TTC549 (cell line): ENCODE measurements around the gene ASAH2.
"Not testable (repeated sequence)": the region's sequence is repeated elsewhere in the genome, so short reads cannot be mapped to it uniquely, and the experiment has no call there.

Experiments
- FAIRE-seq: peaks from 2 replicates; lab custom pipeline; 2012; peaks lifted over from hg19 to GRCh38; lab: Jason Lieb, UNC

ASAH2 gene

DNA sequence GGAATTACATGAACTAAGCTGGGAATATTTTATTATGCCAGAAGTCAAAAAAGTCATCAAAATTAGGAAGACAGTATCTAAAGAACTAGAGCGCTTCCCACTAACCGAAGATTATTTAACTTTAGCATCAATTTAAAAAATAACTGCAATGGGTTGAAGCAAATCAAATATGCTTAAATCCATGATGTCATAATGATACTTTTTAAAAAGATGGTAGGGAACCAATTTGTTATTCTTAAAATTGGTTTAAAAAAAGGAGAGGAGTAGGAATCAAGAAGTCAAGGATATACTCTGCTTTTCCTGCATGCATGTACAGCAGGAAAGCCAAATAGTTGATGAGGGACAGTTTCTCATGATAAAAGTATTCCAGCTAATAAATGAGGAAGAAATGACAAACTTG, 3.2 kb upstream of the ASAH2 start:
- no peak for FAIRE-seq

DNA sequence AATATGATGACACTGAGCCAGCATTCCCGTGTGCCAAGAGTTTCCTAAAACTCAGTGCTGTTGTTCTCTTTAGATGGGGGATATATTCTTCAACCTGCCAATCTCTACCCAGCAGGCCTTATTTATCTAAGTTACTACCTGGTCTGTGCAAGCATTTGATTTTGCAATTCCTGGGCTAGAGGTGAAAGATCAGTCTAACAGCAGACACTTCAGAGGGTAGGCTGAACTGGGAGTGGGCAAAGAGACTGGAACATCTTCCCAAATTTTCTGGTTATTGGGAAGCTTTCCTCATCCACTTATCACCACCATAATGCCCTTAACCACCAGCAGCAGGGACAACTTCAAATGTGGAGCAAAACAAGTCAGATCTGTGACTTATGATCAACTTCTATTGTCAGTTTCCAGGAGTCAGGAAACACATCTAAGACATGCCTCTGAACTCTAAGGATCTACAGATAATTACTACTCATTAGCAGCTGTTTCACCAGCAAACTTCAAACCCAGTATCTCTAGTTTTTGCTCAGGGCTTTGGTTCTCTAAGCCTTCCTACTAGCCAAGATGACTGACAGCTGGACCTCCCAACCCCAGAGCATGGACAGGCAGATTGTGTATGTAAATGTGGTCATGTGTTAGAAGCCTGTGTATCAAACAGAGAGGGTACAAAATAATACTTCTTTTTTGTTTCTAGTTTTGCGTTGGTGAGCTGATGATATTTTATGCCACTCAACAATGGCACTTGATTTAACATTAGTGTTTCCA, 1.0 kb downstream of the ASAH2 start:
- no peak for FAIRE-seq

DNA sequence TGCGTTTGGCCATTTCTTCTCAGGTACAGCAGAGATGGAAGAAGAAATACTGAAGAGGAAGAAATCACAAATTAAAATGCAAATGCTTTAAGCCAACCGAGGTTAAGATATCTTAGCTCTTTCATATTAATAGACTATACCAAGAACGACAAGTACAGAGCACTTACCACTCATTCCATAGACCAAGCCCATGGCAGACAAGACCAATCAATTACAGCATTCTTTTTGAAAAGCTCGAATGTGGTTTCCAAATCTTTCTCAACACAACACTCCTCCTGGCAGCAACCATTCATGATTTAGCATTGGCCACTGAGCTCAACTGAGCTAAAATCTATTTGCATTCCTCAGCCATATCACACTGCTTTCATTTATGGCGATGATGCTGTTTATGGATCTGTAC, 2.7 kb downstream of the ASAH2 start:
- no peak for FAIRE-seq

DNA sequence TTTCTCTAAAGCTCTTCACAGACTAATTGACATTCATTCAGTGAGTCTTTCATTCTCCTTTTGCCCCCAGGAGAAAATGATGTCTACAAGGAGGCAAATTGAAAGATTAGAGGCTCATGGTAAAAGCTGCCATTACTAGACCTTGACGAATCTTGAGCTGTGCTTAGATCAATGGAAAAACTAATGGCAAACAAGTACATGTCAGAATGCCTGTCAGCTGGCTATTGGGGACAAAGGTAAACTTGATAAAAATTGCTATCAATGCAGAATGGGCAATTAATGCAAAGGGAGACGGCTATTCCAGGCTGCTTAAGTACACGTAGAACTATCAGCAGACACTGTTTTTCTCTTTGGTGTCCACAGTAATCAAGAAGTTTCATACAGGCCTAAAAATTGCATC, 3.3 kb downstream of the ASAH2 start:
- FAIRE-seq: no peak

DNA sequence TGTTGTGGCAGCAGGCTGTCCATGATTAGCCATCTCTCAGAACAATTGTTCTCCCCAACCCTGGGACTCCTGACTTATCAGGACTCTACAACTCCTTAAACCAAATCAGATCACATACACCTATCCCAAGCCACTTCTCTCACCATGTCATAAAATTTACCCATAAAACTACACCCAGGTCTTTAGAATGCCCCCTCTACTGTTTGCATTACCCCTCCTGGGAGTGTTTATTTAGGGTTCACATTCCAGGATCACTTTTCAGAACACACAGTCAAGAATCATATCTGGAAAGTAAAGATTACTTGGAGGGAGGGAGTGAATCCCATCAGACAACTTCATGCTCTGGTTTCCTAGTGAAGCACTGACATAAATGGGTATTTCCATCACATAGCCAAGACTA, 7.1 kb downstream of the ASAH2 start:
- FAIRE-seq: no peak

DNA sequence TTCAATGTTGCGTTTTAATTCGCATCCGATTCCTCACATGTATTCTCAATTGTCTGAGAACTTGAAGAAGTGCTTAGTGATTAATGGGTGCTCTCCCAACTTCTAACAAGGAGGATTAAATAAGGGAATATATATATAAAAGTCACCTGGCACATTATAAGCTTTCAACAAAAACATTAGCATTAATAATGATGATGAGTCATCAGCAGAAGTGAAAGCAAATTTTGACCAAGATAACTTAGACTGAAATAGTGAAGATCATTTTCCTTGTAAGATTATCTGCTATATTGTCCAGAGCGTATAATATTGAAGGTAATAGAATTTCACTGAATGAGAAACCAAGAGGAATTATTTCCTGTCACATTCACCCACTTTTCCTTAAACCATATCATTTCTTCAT, 8.5 kb downstream of the ASAH2 start:
- no peak for FAIRE-seq

DNA sequence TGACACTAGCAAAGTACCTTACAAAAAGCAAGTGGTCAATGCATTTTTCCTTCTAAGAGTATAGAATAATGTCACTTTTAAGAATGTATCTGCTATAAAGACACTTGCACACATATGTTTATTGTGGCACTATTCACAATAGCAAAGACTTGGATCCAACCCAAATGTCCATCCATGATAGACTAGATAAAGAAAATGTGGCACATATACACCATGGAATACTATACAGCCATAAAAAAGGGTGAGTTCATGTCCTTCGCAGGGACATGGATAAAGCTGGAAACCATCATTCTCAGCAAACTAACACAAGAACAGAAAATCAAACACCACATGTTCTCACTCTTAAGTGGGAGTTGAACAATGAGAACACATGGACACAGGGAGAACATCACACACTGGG, 9.8 kb downstream of the ASAH2 start:
- not testable (repeated sequence) for FAIRE-seq

DNA sequence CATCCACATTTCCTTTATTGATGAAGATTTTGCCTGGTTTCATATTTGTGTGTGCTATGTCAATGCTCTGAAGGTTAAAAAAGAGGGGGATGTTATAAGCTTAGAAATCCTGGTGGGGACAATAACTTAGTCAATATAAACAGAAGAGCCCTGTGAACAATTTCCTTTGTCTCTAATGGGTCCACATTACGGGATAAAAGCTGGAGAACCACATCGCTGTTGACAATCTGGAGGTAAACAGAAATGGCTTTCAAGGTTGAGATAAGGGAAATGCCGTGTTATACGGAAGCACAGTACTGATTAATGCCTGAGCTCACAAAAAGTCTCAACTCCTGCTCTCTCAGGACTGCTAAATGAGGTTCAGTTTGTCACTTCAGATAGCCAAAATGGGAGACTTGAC, 16.8 kb downstream of the ASAH2 start:
- FAIRE-seq: no peak

DNA sequence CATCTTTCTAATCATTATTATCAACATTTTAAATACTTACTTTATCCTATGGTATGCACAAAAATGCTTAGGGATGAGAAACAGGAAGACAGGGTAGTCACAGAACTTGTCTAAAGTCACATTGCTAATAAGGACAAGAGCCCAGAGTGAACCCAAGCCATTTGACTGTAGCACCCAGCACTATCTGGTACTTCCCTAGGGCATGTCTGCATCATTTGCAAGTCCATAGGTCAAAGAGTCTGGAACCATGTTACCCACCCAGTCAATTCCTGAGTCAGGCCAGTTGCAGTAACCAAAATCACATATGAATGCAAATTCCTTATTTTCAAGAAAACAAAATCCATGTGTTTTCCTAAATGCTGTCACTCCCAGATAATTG, 19.1 kb downstream of the ASAH2 start:
- no peak for FAIRE-seq

DNA sequence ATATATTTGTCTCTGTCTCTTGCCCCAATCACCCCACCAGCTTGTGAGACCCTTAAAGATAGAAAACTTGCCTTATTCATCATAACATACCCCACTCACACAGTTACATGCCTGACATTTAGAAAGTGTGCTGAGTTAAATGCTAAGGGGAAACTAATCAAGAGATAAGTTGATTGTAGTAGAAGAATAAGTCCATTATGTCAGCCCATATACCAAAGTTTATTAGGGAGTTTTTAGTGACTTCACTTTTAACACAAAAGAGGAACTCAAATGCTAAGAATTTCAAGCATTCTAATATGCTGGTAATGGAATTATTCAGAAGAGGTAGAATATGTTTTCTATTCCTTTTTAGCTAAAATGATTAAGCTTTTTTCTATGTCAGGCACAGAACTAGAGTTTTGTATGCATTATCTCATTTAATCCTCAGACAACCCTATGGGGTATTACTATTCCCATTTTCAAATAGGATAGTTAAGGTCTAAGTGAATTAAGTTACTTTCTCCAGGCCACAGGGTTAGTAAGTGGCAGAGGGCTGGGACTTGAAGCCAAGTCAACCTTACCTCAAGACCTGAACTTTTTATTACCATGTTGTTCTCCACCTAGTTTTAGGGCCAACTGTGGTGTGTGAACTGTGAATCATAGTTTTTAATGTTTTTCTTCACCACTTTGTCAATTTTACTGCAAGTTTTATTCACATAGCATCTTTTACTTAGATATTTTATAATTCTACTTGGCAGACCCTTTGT, 19.6 kb downstream of the ASAH2 start:
- no peak for FAIRE-seq

DNA sequence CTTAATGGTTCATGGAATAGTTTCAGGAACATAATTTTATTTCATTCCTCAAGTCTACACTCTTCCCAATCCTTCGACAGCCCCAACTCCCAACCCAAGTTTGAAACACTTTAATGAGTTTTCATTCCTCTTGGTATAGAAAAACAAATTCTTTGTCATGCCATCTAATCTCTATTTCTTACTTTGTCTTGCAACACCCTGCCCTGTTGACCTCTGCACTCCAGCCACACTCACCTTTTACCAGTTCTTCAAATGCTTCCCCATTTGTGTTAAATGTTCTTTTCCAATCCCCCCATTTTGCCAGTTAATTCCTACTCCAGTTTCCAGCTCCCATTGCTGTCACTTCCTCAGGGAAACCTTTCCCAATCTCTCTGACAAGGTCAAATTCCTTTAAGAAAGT, 21.9 kb downstream of the ASAH2 start:
- no peak for FAIRE-seq

DNA sequence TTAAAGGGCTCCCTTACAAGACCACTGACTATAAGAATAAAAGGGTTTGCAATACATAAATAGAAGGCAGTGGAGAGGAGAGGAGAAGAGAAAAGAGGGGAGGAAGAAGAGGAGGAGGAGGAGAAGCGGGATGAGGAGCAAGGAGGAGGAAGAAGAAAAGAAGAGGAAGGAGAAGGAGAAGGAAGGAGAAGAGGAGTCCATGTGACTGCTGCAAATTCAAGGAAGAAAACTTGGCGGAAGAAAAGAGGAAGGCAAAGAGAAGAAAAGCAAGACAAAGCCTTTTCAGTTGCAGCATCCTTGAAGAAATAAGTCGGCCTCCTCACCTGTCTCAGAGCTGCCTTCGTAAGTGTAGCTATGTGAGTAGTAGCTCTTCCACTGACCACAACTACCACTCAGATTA, 22.6 kb downstream of the ASAH2 start:
- FAIRE-seq: no peak

DNA sequence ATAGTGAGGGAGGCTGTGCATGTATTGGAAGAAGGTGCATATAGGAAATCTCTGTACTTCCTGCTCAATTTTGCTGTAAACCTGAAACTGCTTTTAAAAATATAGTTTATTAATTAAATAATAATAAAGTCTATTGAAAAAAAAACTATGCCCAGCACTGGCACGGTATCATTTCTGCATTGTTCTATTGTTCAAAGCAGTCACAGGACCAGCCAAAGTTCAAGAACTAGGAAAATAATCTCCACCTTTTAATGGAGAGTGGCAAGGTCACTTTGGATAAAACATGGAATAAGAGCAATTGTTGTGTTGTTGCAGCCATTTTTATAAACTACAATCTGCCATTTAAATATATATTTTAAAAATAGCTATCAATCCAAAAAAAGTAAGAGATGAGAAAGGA, 24.7 kb downstream of the ASAH2 start:
- no peak for FAIRE-seq

DNA sequence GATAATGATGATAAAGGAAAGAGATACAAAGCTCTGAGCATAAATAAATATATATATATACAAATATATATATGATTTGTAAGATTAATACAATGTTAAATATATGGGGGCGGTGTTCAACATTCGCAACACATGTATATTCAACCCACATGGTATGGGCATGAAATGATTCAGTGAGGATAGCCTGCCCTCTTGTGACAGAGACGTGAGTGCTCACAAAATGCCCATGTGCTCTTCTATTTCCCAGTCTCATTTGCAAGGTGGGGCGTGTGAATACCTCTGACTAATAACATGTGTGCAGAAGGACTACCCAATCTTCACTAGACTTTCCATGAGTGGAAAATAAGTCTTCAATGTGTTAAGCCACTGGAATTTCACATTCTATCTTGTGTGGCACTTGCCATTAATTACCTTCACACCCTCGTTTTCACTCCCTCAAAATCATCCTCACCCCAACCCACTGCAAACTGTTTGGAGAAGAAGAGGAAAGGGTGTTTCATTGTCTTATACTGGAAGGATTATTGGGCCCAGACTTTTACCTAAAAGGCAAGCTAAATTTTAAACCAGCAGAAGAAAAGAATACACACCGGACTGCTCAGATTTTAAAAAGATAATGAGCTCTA, 26.9 kb downstream of the ASAH2 start:
- no peak for FAIRE-seq

DNA sequence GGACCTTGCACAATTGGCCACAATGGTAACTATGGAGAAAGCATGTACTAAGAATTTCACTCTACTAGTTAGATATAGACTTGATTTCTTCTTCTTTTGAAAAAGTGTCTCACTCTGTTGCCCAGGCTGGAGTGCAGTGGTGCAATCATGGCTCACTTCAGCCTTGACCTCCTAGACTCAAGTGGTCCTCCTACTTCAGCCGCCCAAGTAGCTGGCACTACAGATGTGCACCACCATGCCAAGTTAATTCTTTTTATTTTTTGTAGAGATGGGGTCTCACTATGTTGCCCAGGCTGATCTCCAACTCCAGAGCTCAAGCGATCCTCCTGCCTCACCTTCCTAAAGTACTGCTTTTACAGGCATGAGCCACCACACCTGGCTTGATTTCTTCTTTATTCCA, 29.1 kb downstream of the ASAH2 start:
- no peak for FAIRE-seq

DNA sequence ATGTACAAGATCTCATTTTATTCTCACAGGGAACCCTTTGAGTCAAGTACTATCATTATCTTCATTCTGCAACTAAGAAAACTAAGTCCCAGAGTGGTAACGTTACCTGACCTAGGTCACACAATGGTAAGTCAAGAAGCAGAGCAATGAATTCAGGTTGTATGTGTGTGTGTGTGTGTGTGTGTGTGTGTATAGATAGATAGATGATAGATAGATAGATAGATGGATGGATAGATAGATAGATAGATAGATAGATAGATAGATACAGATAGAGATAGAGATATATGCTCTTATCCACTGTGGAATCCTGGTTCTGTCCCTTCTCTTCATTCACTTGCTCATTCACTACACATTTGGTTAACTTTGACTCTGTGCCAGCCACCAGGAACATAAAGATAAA, 29.8 kb downstream of the ASAH2 start:
- FAIRE-seq: no peak

DNA sequence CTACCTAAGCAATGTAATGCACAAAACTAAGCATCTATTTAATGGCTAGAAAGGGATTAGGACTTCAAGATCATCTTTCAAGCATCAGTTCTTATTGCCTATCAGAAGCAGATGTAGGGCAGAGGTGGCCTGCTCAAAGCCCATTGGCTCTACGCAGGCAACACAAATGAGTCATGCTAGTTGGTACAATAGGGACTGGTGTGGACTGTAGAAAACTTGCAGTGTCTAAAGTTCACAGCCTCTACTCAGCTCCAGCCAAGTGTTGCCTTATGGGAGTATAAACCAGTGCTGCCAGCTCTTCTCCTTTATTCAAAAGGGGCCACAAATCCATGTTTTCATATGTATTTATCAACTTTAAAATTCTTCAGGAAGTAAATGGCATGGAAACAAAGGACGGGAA, 31.7 kb downstream of the ASAH2 start:
- FAIRE-seq: no peak

DNA sequence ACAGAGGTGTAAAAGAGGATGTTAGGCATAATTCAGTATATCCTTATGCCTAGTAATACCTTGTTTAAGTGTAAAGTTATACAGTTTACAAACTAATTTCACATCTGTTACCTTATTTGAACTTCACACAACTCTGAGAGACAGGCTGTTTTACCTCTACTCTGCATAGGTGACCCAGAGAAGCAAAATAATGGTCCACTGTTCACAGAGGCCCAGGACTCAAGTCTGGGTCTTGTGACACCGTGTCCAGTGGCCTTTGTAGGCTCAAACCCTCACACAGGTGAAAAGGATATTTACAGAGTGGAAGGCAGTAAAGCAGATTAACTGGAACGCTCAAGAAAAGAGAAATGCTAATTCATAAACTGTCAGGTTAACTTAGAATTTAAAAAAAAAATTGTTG, 32.1 kb downstream of the ASAH2 start:
- no peak for FAIRE-seq

DNA sequence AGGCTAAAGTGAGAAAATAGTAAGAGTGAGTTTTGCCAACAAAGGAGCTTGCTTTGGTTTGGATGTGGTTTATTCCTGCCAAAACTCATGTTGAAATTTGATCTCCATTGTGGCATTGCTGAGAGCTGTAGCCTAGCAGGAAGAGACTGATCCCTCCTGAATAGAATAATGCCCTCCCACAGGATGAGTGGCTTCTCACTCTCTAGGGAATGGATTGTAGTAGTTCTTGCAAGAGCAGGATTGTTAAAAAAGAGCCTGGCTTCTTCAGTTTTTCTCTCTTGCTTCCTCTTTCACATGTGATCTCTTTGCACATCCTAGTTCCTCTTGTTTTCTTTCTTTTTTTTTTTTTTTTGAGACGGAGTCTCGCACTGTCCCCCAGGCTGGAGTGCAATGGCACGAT, 34.4 kb downstream of the ASAH2 start:
- FAIRE-seq: no peak

DNA sequence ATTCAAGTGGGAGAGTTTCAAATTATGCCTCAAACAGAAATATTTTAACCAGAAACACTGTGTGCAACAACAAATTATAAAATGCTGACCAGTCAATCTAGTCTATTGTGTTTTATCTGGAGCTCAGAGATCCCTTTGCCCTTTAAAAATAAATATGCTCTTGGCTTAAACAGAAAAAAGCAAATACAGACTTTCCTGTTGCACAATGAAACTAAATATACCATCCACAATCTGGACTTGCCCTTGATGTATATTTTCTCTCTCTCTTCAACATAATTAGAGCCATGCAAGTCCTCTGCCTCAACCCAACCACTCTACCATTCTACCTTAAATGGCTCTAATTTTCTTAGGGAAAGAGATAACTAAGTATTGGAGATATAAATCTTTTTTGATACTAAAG, 34.9 kb downstream of the ASAH2 start:
- no peak for FAIRE-seq

DNA sequence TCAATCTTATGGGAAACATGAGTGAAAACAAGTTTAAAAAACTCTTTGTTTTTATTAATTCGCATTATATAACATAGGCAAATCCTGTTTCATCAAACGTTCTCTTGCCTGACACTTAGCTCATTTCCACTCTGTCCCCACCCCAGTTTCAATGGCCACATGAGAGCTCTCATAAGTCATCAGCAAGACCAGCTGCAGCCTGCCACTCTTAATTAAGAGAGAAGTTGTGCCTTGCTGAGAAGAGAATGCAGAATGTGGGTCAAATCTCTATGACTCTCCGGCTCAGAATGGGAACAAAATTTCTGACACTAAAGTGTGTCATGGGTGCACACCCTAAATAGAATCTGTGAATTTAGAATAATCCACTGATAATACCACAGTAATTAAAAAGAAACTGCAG, 39.6 kb downstream of the ASAH2 start:
- no peak for FAIRE-seq

DNA sequence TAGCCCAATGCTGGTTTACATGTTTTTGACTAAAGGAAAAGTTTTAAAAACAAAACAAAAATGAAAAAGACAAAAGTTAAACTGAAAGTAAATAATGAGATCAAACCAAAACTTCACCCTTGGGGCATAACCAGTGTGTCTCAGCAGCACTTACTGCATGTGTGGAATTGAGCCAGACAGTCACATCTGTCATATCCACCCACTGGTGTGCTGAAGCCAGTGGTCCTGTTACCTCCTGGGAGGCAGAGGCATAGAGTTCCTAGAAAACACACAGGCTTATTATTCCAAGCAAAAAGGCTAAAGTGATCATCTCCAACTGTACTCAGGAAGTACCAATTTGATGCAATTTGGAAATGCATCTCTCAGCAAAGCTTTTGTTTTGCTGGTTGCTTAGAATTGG, 40.4 kb downstream of the ASAH2 start:
- FAIRE-seq: no peak
